Naive thymus-derived CD4-positive, alpha-beta T cell (primary cell): ENCODE results near the gene AOAH. TPM values are rescaled to one million over a fixed set of nuclear protein-coding genes. Genes with fewer than 3 reads are reported as not detected.

ENCODE experiments used
- ATAC-seq: fragments of 150-1000 bp; cut with Tn5 transposase; 2 replicates; pipeline ENCODE4 v1.10.0; 2021; ENCODE audit warnings: mild to moderate bottlenecking, moderate library complexity
- CTCF ChIA-PET: fragments of 350-600 bp; sonication (Branson Sonifier 250); formaldehyde crosslinking; loops from one replicate; lab custom pipeline; 2021; ENCODE audit warnings: antibody characterized with exemption; lab: Charles Lee
- POLR2A ChIA-PET: fragments of 350-600 bp; sonication (Branson Sonifier 250); formaldehyde crosslinking; loops from one replicate; lab custom pipeline; 2021; ENCODE audit warnings: antibody characterized with exemption, inconsistent platforms; lab: Charles Lee
- DNase-seq, 9 donors: peaks; one replicate each; pipeline versions ENCODE4 v3.0.0 to v3.0.0-alpha.2; 2020 to 2022; ENCODE audit warnings: mixed read lengths in 1 of 9
- H3K27ac ChIP-seq: one replicate; pipeline ENCODE4 v1.7.0; 2013; ENCODE audit warnings: mild to moderate bottlenecking, low read depth, low read length, moderate library complexity
- H3K27me3 ChIP-seq, 2 donors: one replicate each; pipeline ENCODE4 v1.7.0; 2013; ENCODE audit warnings: low read length in 2 of 2, mild to moderate bottlenecking in 2 of 2, moderate library complexity in 2 of 2; ENCODE audit not compliant: control insufficient read depth in 2 of 2, insufficient read depth in 2 of 2
- H3K36me3 ChIP-seq, 3 experiments: 1 replicate in 2 of 3; 2 replicates in 1 of 3; pipeline ENCODE4 v1.7.0; 2013; ENCODE audit warnings: low read length in 3 of 3, mild to moderate bottlenecking in 3 of 3, moderate library complexity in 1 of 3; ENCODE audit not compliant: insufficient read depth in 3 of 3, control insufficient read depth in 2 of 3
- H3K4me1 ChIP-seq, 2 donors: one replicate each; pipeline ENCODE4 v1.7.0; 2013; ENCODE audit warnings: low read length in 2 of 2, mild to moderate bottlenecking in 2 of 2, moderate library complexity in 1 of 2; ENCODE audit not compliant: control insufficient read depth in 2 of 2, insufficient read depth in 2 of 2
- H3K4me3 ChIP-seq: 2 replicates; pipeline ENCODE4 v1.7.0; 2013; ENCODE audit warnings: mild to moderate bottlenecking, low read length
- H3K9me3 ChIP-seq, 3 experiments: 1 replicate in 2 of 3; 2 replicates in 1 of 3; pipeline ENCODE4 v1.7.0; 2013; ENCODE audit warnings: low read length in 3 of 3; ENCODE audit not compliant: control insufficient read depth in 2 of 3
- H3K27ac Mint-ChIP-seq, 9 donors: one replicate each; pipeline ENCODE4 v1.8.0; 2020 to 2022; ENCODE audit warnings: mixed read lengths in 9 of 9, mild to moderate bottlenecking in 8 of 9, moderate library complexity in 5 of 9, inconsistent platforms in 2 of 9
- H3K27me3 Mint-ChIP-seq, 5 donors: one replicate each; pipeline ENCODE4 v1.8.0; 2021 to 2022; ENCODE audit warnings: mixed read lengths in 5 of 5, mild to moderate bottlenecking in 1 of 5
- H3K36me3 Mint-ChIP-seq, 5 donors: one replicate each; pipeline ENCODE4 v1.8.0; 2020 to 2022; ENCODE audit warnings: mixed read lengths in 5 of 5, mild to moderate bottlenecking in 3 of 5, inconsistent platforms in 1 of 5
- H3K4me1 Mint-ChIP-seq, 7 donors: one replicate each; pipeline ENCODE4 v1.8.0; 2020 to 2022; ENCODE audit warnings: mixed read lengths in 7 of 7, mild to moderate bottlenecking in 3 of 7, inconsistent platforms in 1 of 7
- H3K4me3 Mint-ChIP-seq, 10 donors: one replicate each; pipeline ENCODE4 v1.8.0; 2020 to 2022; ENCODE audit warnings: mild to moderate bottlenecking in 10 of 10, mixed read lengths in 10 of 10, moderate library complexity in 6 of 10, inconsistent platforms in 2 of 10
- H3K9me3 Mint-ChIP-seq, 11 donors: one replicate each; pipeline ENCODE4 v1.8.0; 2020 to 2022; ENCODE audit warnings: mixed read lengths in 11 of 11, mild to moderate bottlenecking in 4 of 11, inconsistent platforms in 1 of 11, moderate library complexity in 1 of 11
- intact Hi-C, 2 donors: fragments of 100-400 bp; cut with micrococcal nuclease; formaldehyde crosslinking; loops; one replicate each; pipeline ENCODE4 v1.15.1; 2023
- polyA plus RNA-seq, 2 donors: library from polyadenylated mRNA; unstranded; fragments of 300-500 nt; fragmentation: Illumina TruSeq; gene quantifications; one replicate each; pipeline ENCODE4 v1.2.3, GENCODE V29; 2021
- total RNA-seq, 6 experiments: library from RNA in 5 of 6; stranded (reverse) in 5 of 6; gene quantifications; 1 replicate in 5 of 6; 2 replicates in 1 of 6; pipeline ENCODE4 v1.2.3 and lab custom pipeline; 2021 to 2026

AOAH gene
- total and polyA plus RNA-seq, 7 experiments from 2014 or later: 6.3 to 127 (median 15.5) TPM

GRCh38 chr7:36591636-36592035 is 132.7 kb downstream of the AOAH start:
- H3K27ac Mint-ChIP-seq: peak overlapping the region in 1 of 9 donors; percentile 5
- H3K36me3 ChIP-seq: no peaks in the 10 kb centered on the region
- no peaks in the 10 kb centered on the region for H3K27me3 Mint-ChIP-seq
- H3K9me3 Mint-ChIP-seq: peaks cover 0 to 3% (median 0%) of the 10 kb centered on the region in 11 donors
- no peak overlapping the region for H3K27ac ChIP-seq
- no peak overlapping the region for H3K4me3 Mint-ChIP-seq
- no peaks in the 10 kb centered on the region for H3K27me3 ChIP-seq
- H3K4me1 Mint-ChIP-seq: peaks cover 0 to 4% (median 0%) of the 10 kb centered on the region in 7 donors
- H3K4me3 ChIP-seq: no peak overlapping the region
- H3K4me1 ChIP-seq: no peaks in the 10 kb centered on the region
- intact Hi-C loops: no loop called here
- ChIA-PET POLR2A (interaction anchor here (1.1 kb wide), 1 partner anchor 10 kb away, joined by 4 read pairs; no protein-coding TSS in a partner anchor), CTCF (no interaction called here)
- DNase-seq: no peak
- H3K36me3 Mint-ChIP-seq: peaks cover 5 to 57% (median 37%) of the 10 kb centered on the region in 5 donors
- no peak for ATAC-seq
- no peaks in the 10 kb centered on the region for H3K9me3 ChIP-seq

GRCh38 chr7:36589391-36589790 is 134.9 kb downstream of the AOAH start:
- H3K36me3 Mint-ChIP-seq: peaks cover 10 to 66% (median 38%) of the 10 kb centered on the region in 5 donors
- H3K36me3 ChIP-seq: no peaks in the 10 kb centered on the region

GRCh38 chr7:36583318-36583717 is 141.0 kb downstream of the AOAH start:
- Histone ChIP-seq H3K4me3 (no peak overlapping the region), H3K36me3 (no peaks in the 10 kb centered on the region), H3K4me1 (no peaks in the 10 kb centered on the region), H3K27ac (no peak overlapping the region), H3K27me3 (no peaks in the 10 kb centered on the region), H3K9me3 (no peaks in the 10 kb centered on the region)
- DNase-seq: no peak
- Mint-ChIP-seq H3K36me3 (peaks cover 5 to 71% (median 49%) of the 10 kb centered on the region in 5 donors), H3K4me3 (no peak overlapping the region), H3K4me1 (peaks cover 0 to 6% (median 0%) of the 10 kb centered on the region in 7 donors), H3K27me3 (no peaks in the 10 kb centered on the region), H3K9me3 (peaks cover 0 to 15% (median 6%) of the 10 kb centered on the region in 11 donors), H3K27ac (peak overlapping the region in 1 of 9 donors; percentile 65)
- CTCF ChIA-PET: no interaction called here
- ATAC-seq: no peak
- intact Hi-C loops: no loop called here
- POLR2A ChIA-PET: interaction anchor here (0.6 to 1.1 kb wide), 2 partner anchors 51 to 90 kb away, joined by 3 to 5 read pairs; no protein-coding TSS in a partner anchor

More at GRCh38 chr7:36589391-36589790, 134.9 kb downstream of the AOAH start:
- Mint-ChIP-seq H3K4me1 (peaks cover 0 to 4% (median 0%) of the 10 kb centered on the region in 7 donors), H3K27me3 (no peaks in the 10 kb centered on the region), H3K9me3 (peaks cover 0 to 3% (median 0%) of the 10 kb centered on the region in 11 donors), H3K4me3 (no peak overlapping the region), H3K27ac (no peak overlapping the region)
- Histone ChIP-seq H3K27me3 (no peaks in the 10 kb centered on the region), H3K4me1 (no peaks in the 10 kb centered on the region), H3K9me3 (no peaks in the 10 kb centered on the region), H3K4me3 (no peak overlapping the region), H3K27ac (no peak overlapping the region)
- ChIA-PET CTCF (interaction anchor here (0.9 kb wide), 1 partner anchor 15 kb away, joined by 3 read pairs; no protein-coding TSS in a partner anchor), POLR2A (no interaction called here)
- no peak for ATAC-seq
- DNase-seq: no peak
- intact Hi-C loops: no loop called here

GRCh38 chr7:36575832-36576231 is 148.5 kb downstream of the AOAH start:
- peaks cover 4 to 88% (median 66%) of the 10 kb centered on the region in 5 donors for H3K36me3 Mint-ChIP-seq

GRCh38 chr7:36573066-36573465 is 151.2 kb downstream of the AOAH start:
- no peak for ATAC-seq
- peaks cover 0 to 14% (median 4%) of the 10 kb centered on the region in 3 experiments for H3K36me3 ChIP-seq
- CTCF ChIA-PET: no interaction called here
- POLR2A ChIA-PET: interaction anchor here (0.8 kb wide), 1 partner anchor 29 kb away, joined by 3 read pairs; no protein-coding TSS in a partner anchor
- H3K27me3 ChIP-seq: no peaks in the 10 kb centered on the region
- Mint-ChIP-seq H3K4me1 (peaks cover 6 to 27% (median 17%) of the 10 kb centered on the region in 7 donors), H3K27me3 (no peaks in the 10 kb centered on the region), H3K9me3 (peaks cover 0 to 7% (median 0%) of the 10 kb centered on the region in 11 donors), H3K36me3 (peaks cover 4 to 72% (median 59%) of the 10 kb centered on the region in 5 donors), H3K27ac (peak overlapping the region in 2 of 9 donors; percentile 10 to 76), H3K4me3 (no peak overlapping the region)
- H3K27ac ChIP-seq: no peak overlapping the region
- H3K9me3 ChIP-seq: no peaks in the 10 kb centered on the region
- no peak for DNase-seq
- H3K4me1 ChIP-seq: peaks cover 5 to 10% of the 10 kb centered on the region in 2 donors
- intact Hi-C loops: no loop called here
- H3K4me3 ChIP-seq: no peak overlapping the region

More at GRCh38 chr7:36575832-36576231, 148.5 kb downstream of the AOAH start:
- ChIA-PET CTCF (no interaction called here), POLR2A (interaction anchor here (0.5 kb wide), 1 partner anchor 796 kb away, joined by 3 read pairs; no protein-coding TSS in a partner anchor)
- H3K4me1 Mint-ChIP-seq: peaks cover under 1 to 19% (median 9%) of the 10 kb centered on the region in 7 donors
- DNase-seq (no peak), ATAC-seq (no peak)
- H3K27ac ChIP-seq: no peak overlapping the region
- no peak overlapping the region for H3K4me3 Mint-ChIP-seq
- H3K27ac Mint-ChIP-seq: no peak overlapping the region
- no peaks in the 10 kb centered on the region for H3K27me3 Mint-ChIP-seq
- H3K9me3 Mint-ChIP-seq: peaks cover 0 to 23% (median 8%) of the 10 kb centered on the region in 11 donors
- H3K4me1 ChIP-seq: peaks cover 3 to 6% of the 10 kb centered on the region in 2 donors
- no peak overlapping the region for H3K4me3 ChIP-seq
- H3K36me3 ChIP-seq: peaks cover 0 to 14% (median 4%) of the 10 kb centered on the region in 3 experiments
- H3K9me3 ChIP-seq: no peaks in the 10 kb centered on the region
- no peaks in the 10 kb centered on the region for H3K27me3 ChIP-seq
- intact Hi-C loops: no loop called here

GRCh38 chr7:36571190-36571560 is 153.1 kb downstream of the AOAH start:
- DNase-seq (no peak), ATAC-seq (no peak)
- H3K36me3 Mint-ChIP-seq: peaks cover 0 to 69% (median 41%) of the 10 kb centered on the region in 5 donors
- peak overlapping the region in 5 of 9 donors; percentile 39 to 95 (median 71) for H3K27ac Mint-ChIP-seq
- peaks cover 6 to 27% (median 17%) of the 10 kb centered on the region in 7 donors for H3K4me1 Mint-ChIP-seq
- H3K27me3 Mint-ChIP-seq: no peaks in the 10 kb centered on the region
- CTCF ChIA-PET: interaction anchor here (1.0 kb wide), 1 partner anchor 100 kb away, joined by 3 read pairs; no protein-coding TSS in a partner anchor
- peaks cover 0 to 5% (median 0%) of the 10 kb centered on the region in 3 experiments for H3K36me3 ChIP-seq
- H3K9me3 Mint-ChIP-seq: peaks cover 0 to 2% (median 0%) of the 10 kb centered on the region in 11 donors
- H3K4me3 ChIP-seq: no peak overlapping the region
- no peaks in the 10 kb centered on the region for H3K9me3 ChIP-seq
- no peaks in the 10 kb centered on the region for H3K27me3 ChIP-seq
- H3K4me3 Mint-ChIP-seq: peak overlapping the region in 4 of 10 donors; percentile 21 to 39 (median 28)
- intact Hi-C loops: loop anchor here in 1 of 2 donors (2.0 kb wide), 2 partner anchors 36 to 100 kb away; no protein-coding TSS in a partner anchor
- POLR2A ChIA-PET: no interaction called here
- H3K27ac ChIP-seq: no peak overlapping the region
- peaks cover 5 to 10% of the 10 kb centered on the region in 2 donors for H3K4me1 ChIP-seq
